K562 (cell line): ENCODE data around the gene TIPIN. TPM values are rescaled to one million over a fixed set of nuclear protein-coding genes. Genes with fewer than 3 reads are reported as not detected.
A peak's percentile ranks its signal among the peaks of the same experiment; 100 is the strongest.

Source experiments
- CHD1 ChIP-seq: fragments of 200-600 bp; sonication (generic); IDR thresholded peaks from one replicate; pipeline ENCODE4 v1.6.1; 2012; ENCODE audit warnings: mild to moderate bottlenecking, moderate library complexity, low read length, inconsistent platforms
- CXXC5 ChIP-seq: fragments of 250-450 bp; sonication (Bioruptor Pico); IDR thresholded peaks from 2 replicates; pipeline ENCODE4 v1.8.0; 2022; ENCODE audit warnings: inconsistent platforms, mild to moderate bottlenecking, moderate library complexity
- ETV6 ChIP-seq, 3 experiments: fragments of 150-350 bp in 1 of 3; sonication (generic) in 1 of 3; formaldehyde crosslinking in 1 of 3; IDR thresholded peaks; 2 replicates each; pipeline versions ENCODE4 v1.6.1 to v1.8.0; 2014 to 2022; ENCODE audit warnings: borderline replicate concordance in 2 of 3, low read depth in 2 of 3, antibody characterized with exemption in 1 of 3, low read length in 1 of 3, mild to moderate bottlenecking in 1 of 3, missing genetic modification reagents in 1 of 3
- GTF2A2 ChIP-seq: IDR thresholded peaks from 2 replicates; pipeline ENCODE4 v1.6.1; 2016; ENCODE audit warnings: mild to moderate bottlenecking, missing genetic modification characterization, missing compliant biosample characterization
- KLF6 ChIP-seq: fragments of 250-450 bp; sonication (Bioruptor Pico); IDR thresholded peaks from 2 replicates; pipeline ENCODE4 v1.4.0; 2020; ENCODE audit warnings: mild to moderate bottlenecking, moderate library complexity, borderline replicate concordance
- L3MBTL2 ChIP-seq: fragments of 450-650 bp; IDR thresholded peaks from 2 replicates; pipeline ENCODE4 v1.6.1; 2016; ENCODE audit warnings: mild to moderate bottlenecking, moderate library complexity
- MYC ChIP-seq, 2 experiments: fragments of 250-450 bp in 1 of 2; sonication (Bioruptor Pico) in 1 of 2; IDR thresholded peaks; 2 replicates each; pipeline versions ENCODE4 v1.5.1 to v1.6.1; 2012 to 2021; ENCODE audit warnings: low read depth in 2 of 2, borderline replicate concordance in 1 of 2, improper control_type of control experiment in 1 of 2, low read length in 1 of 2, mild to moderate bottlenecking in 1 of 2, moderate library complexity in 1 of 2
- NFIC ChIP-seq: fragments of 450-650 bp; IDR thresholded peaks from 2 replicates; pipeline ENCODE4 v1.6.1; 2017; ENCODE audit warnings: mild to moderate bottlenecking, inconsistent platforms
- NR3C1 ChIP-seq: sonication (generic); formaldehyde crosslinking; IDR thresholded peaks from 2 replicates; pipeline ENCODE4 v1.8.1; 2022; ENCODE audit warnings: missing genetic modification reagents
- NR4A1 ChIP-seq, 2 experiments: fragments of 250-450 bp in 1 of 2; fragments of 450-650 bp in 1 of 2; sonication (Bioruptor Pico) in 1 of 2; IDR thresholded peaks; 2 replicates each; pipeline versions ENCODE4 v1.4.0 to v1.6.1; 2016 to 2020; ENCODE audit warnings: mild to moderate bottlenecking in 2 of 2, missing compliant biosample characterization in 1 of 2, missing genetic modification characterization in 1 of 2, moderate library complexity in 1 of 2
- PHF8 ChIP-seq: fragments of 200-600 bp; sonication (generic); IDR thresholded peaks from 2 replicates; pipeline ENCODE4 v1.6.1; 2012; ENCODE audit warnings: mixed run types, mild to moderate bottlenecking, inconsistent platforms, low read length, moderate library complexity, borderline replicate concordance
- POLR2B ChIP-seq: fragments of 450-650 bp; IDR thresholded peaks from 2 replicates; pipeline ENCODE4 v1.6.1; 2018; ENCODE audit warnings: low read depth; ENCODE audit not compliant: partially characterized antibody
- RBBP5 ChIP-seq: fragments of 200-600 bp; sonication (generic); IDR thresholded peaks from 2 replicates; pipeline ENCODE4 v1.6.1; 2012; ENCODE audit warnings: borderline replicate concordance, mild to moderate bottlenecking, low read length, control low read depth, inconsistent platforms; ENCODE audit not compliant: insufficient read depth, poor library complexity, severe bottlenecking
- RBM14 ChIP-seq: fragments of 200-400 bp; formaldehyde crosslinking; IDR thresholded peaks from 2 replicates; pipeline ENCODE4 v1.6.1; 2018; ENCODE audit warnings: low read depth, mild to moderate bottlenecking, low read length, moderate library complexity, borderline replicate concordance; ENCODE audit not compliant: insufficient read depth
- RBM39 ChIP-seq: fragments of 200-400 bp; formaldehyde crosslinking; optimal IDR thresholded peaks from 2 replicates; pipeline ENCODE3; 2018; ENCODE audit warnings: low read depth, low read length
- TRIM24 ChIP-seq, 2 experiments: fragments of 450-650 bp; IDR thresholded peaks; 2 replicates each; pipeline ENCODE4 v1.6.1; 2016
- USF2 ChIP-seq: sonication (generic); formaldehyde crosslinking; IDR thresholded peaks from 2 replicates; pipeline ENCODE4 v1.5.0; 2020; ENCODE audit warnings: missing genetic modification reagents
- YY1 ChIP-seq, 3 experiments: IDR thresholded peaks; 2 replicates each; pipeline ENCODE4 v1.6.1; 2011; ENCODE audit warnings: low read length in 2 of 3, mild to moderate bottlenecking in 2 of 3, moderate library complexity in 2 of 3, borderline replicate concordance in 1 of 3, control low read depth in 1 of 3, low read depth in 1 of 3; ENCODE audit not compliant: insufficient read depth in 3 of 3, insufficient replicate concordance in 2 of 3, control insufficient read depth in 1 of 3, insufficient read length in 1 of 3; ENCODE audit errors: extremely low read depth in 1 of 3
- ZFX ChIP-seq: sonication (generic); formaldehyde crosslinking; IDR thresholded peaks from 2 replicates; pipeline ENCODE4 v1.8.0; 2022; ENCODE audit warnings: mild to moderate bottlenecking, missing genetic modification reagents, moderate library complexity
- ZNF175 ChIP-seq: fragments of 200-800 bp; sonication (Bioruptor generic); IDR thresholded peaks from 2 replicates; pipeline ENCODE4 v1.6.1; 2016; ENCODE audit warnings: low read depth, mild to moderate bottlenecking, missing genetic modification characterization, missing compliant biosample characterization
- ZNF224 ChIP-seq: sonication (generic); formaldehyde crosslinking; IDR thresholded peaks from 2 replicates; pipeline ENCODE4 v1.8.0; 2022; ENCODE audit warnings: mild to moderate bottlenecking, missing genetic modification reagents
- ZNF76 ChIP-seq: fragments of 250-450 bp; sonication (Bioruptor Pico); IDR thresholded peaks from 2 replicates; pipeline ENCODE4 v1.4.0; 2020; ENCODE audit warnings: mild to moderate bottlenecking, moderate library complexity, borderline replicate concordance
- ZNF785 ChIP-seq: fragments of 250-450 bp; sonication (Bioruptor Pico); IDR thresholded peaks from 2 replicates; pipeline ENCODE4 v1.4.0; 2020; ENCODE audit warnings: mild to moderate bottlenecking
- polyA plus RNA-seq, 8 experiments: library from polyadenylated mRNA; depleted of rRNA in 4 of 8; stranded (reverse) in 5 of 8; unstranded in 3 of 8; fragments of >200 nt; fragmentation: Nextera tagmentation in 2 of 8; fragmentation: Illumina TruSeq in 1 of 8; extraction: Ambion mirVana in 2 of 8; extraction: Trizol in 1 of 8; gene quantifications; 2 replicates each; pipeline versions ENCODE4 v1.2.1 to v1.2.3, GENCODE V29; 2011 to 2014; ENCODE audit warnings: inconsistent platforms in 1 of 8, missing spikeins in 1 of 8
- total RNA-seq, 7 experiments: library from RNA; depleted of rRNA in 6 of 7; stranded (reverse); fragments of >200 nt in 6 of 7; fragmentation: Illumina TruSeq in 2 of 7; extraction: Trizol in 2 of 7; gene quantifications; 2 replicates each; pipeline versions ENCODE4 v1.2.1 to v1.2.3, GENCODE V29; 2011 to 2021; ENCODE audit warnings: low replicate concordance in 1 of 7
- TF ChIP-seq, protein P1 (sequence below): fragments of 250-450 bp; sonication (Bioruptor Pico); IDR thresholded peaks from 2 replicates; pipeline ENCODE4 v1.4.0; 2020; ENCODE audit warnings: mild to moderate bottlenecking, moderate library complexity

TIPIN gene
- total and polyA plus RNA-seq, 9 of the 15 experiments (the other 6 are each of a cell fraction or from before 2014, with no cell fraction given), result 22.9 to 61.4 (median 42.0) TPM

GRCh38 chr15:66293419-66294156, 62.9 kb downstream of the TIPIN start, which contains the start of gene DIS3L (continued):
- peak; percentile 47 to 85 (median 78) for TF ChIP-seq YY1 (IDR thresholded peaks at IDR 0.05; ENCODE audit: borderline replicate concordance in 1 of 3, control insufficient read depth in 1 of 3, extremely low read depth in 1 of 3, insufficient read depth in 3 of 3, insufficient read length in 1 of 3, insufficient replicate concordance in 2 of 3, low read depth in 1 of 3, low read length in 2 of 3)
- TF ChIP-seq ZNF175 (CRISPR knock-in tag), result no peak
- TF ChIP-seq L3MBTL2, result peak; percentile 35; the same call in 1 of the 2 replicates
- no peak for TF ChIP-seq NFIC
- no peak for TF ChIP-seq ETV6 (IDR thresholded peaks at IDR 0.05; ENCODE audit: borderline replicate concordance in 1 of 2, low read depth in 2 of 2, low read length in 1 of 2)
- no peak for TF ChIP-seq ETV6 (CRISPR knock-in tag; IDR thresholded peaks at IDR 0.05; ENCODE audit: borderline replicate concordance)
- TF ChIP-seq ZNF76 (CRISPR knock-in tag), result no peak
- TF ChIP-seq RBM39, result no peak
- 0 out of 2 replicates have a peak, but pooled peaks have one; percentile 32 for TF ChIP-seq NR4A1 (CRISPR knock-in tag; IDR thresholded peaks at IDR 0.05)
- no peak for TF ChIP-seq NR4A1 (tag; IDR thresholded peaks at IDR 0.05)
- TF ChIP-seq TRIM24 (IDR thresholded peaks at IDR 0.05), result no peak
- TF ChIP-seq ZNF785 (CRISPR knock-in tag), result no peak
- peak; percentile 87 for TF ChIP-seq CXXC5
- TF ChIP-seq KLF6 (CRISPR knock-in tag), result no peak
- TF ChIP-seq GTF2A2, result no peak
- no peak for TF ChIP-seq NR3C1 (CRISPR knock-in tag)
- TF ChIP-seq ZNF224, result no peak
- peak; percentile 90 for TF ChIP-seq PHF8
- TF ChIP-seq RBBP5, result peak; percentile 65
- peak; percentile 97 for TF ChIP-seq ZFX
- TF ChIP-seq POLR2B, result no peak
- peak; percentile 62 for TF ChIP-seq CHD1
- TF ChIP-seq, protein P1, sequence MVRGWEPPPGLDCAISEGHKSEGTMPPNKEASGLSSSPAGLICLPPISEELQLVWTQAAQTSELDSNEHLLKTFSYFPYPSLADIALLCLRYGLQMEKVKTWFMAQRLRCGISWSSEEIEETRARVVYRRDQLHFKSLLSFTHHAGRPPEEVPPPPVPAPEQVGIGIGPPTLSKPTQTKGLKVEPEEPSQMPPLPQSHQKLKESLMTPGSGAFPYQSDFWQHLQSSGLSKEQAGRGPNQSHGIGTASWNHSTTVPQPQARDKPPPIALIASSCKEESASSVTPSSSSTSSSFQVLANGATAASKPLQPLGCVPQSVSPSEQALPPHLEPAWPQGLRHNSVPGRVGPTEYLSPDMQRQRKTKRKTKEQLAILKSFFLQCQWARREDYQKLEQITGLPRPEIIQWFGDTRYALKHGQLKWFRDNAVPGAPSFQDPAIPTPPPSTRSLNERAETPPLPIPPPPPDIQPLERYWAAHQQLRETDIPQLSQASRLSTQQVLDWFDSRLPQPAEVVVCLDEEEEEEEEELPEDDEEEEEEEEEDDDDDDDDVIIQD (CRISPR knock-in tag), result no peak
- TF ChIP-seq MYC (IDR thresholded peaks at IDR 0.05; ENCODE audit: low read depth, low read length), result peak; percentile 44; the same call in 1 of the 2 replicates
- no peak for TF ChIP-seq MYC (CRISPR knock-in tag; IDR thresholded peaks at IDR 0.05; ENCODE audit: borderline replicate concordance, low read depth)
- TF ChIP-seq USF2, result 0 out of 2 replicates have a peak, but pooled peaks have one; percentile 7
- TF ChIP-seq RBM14, result no peak
